ENCODE results near the gene FOXB1.

FOXB1 gene

GRCh38 chr15:59993950-59994401 is 10.1 kb upstream of the FOXB1 start:
- POLR2A ChIA-PET: no interaction called here
- CTCF ChIA-PET: interaction anchor here (1.7 to 1.8 kb wide), 2 partner anchors 10 to 76 kb away, joined by 4 to 6 read pairs; partner anchors contain the start of gene FOXB1
- TF ChIP-seq CTCF (IDR thresholded peaks at IDR 0.05; ENCODE audit: control extremely low read depth, extremely low read depth, low read depth, missing control alignments): no peak
- peak; percentile 25 for DNase-seq (ENCODE audit: extremely low spot score)

GRCh38 chr15:59994526-59994887 is 9.6 kb upstream of the FOXB1 start:
- ChIA-PET POLR2A (no interaction called here), CTCF (interaction anchor here (1.8 kb wide), 1 partner anchor 77 kb away, joined by 6 read pairs; no protein-coding TSS in a partner anchor)
- no peak for TF ChIP-seq CTCF (IDR thresholded peaks at IDR 0.05; ENCODE audit: control extremely low read depth, extremely low read depth, low read depth, missing control alignments)
- DNase-seq (ENCODE audit: extremely low spot score): no peak

GRCh38 chr15:59994888-59995557 is 9.1 kb upstream of the FOXB1 start:
- CTCF ChIA-PET: interaction anchor here (1.8 kb wide), 1 partner anchor 77 kb away, joined by 6 read pairs; no protein-coding TSS in a partner anchor
- POLR2A ChIA-PET: no interaction called here
- TF ChIP-seq CTCF (IDR thresholded peaks at IDR 0.05; ENCODE audit: control extremely low read depth, extremely low read depth, low read depth, missing control alignments): no peak
- peak; percentile 24 for DNase-seq (ENCODE audit: extremely low spot score)

- POLR2A ChIA-PET: no interaction called here
- CTCF ChIA-PET: no interaction called here
- no peak for TF ChIP-seq CTCF (IDR thresholded peaks at IDR 0.05; ENCODE audit: control extremely low read depth, extremely low read depth, low read depth, missing control alignments)
- peak; percentile 16 for DNase-seq (ENCODE audit: extremely low spot score)
Measured at GRCh38 chr15:59995568-59996297, 8.4 kb upstream of the FOXB1 start.

GRCh38 chr15:59996298-59997041 is 7.6 kb upstream of the FOXB1 start:
- DNase-seq (ENCODE audit: extremely low spot score): peak; percentile 20
- ChIA-PET CTCF (interaction anchor here (1.1 kb wide), 2 partner anchors 8 to 185 kb away, joined by 3 to 5 read pairs; no protein-coding TSS in a partner anchor), POLR2A (no interaction called here)
- TF ChIP-seq CTCF (IDR thresholded peaks at IDR 0.05; ENCODE audit: control extremely low read depth, extremely low read depth, low read depth, missing control alignments): no peak

GRCh38 chr15:59997070-59997701 is 6.9 kb upstream of the FOXB1 start:
- peak; percentile 78 for DNase-seq (ENCODE audit: extremely low spot score)
- CTCF ChIA-PET: interaction anchor here (1.1 to 1.2 kb wide), 4 partner anchors 9 to 184 kb away, joined by 3 to 5 read pairs (median 4); no protein-coding TSS in a partner anchor
- peak; percentile 39 for TF ChIP-seq CTCF (IDR thresholded peaks at IDR 0.05; ENCODE audit: control extremely low read depth, extremely low read depth, low read depth, missing control alignments)
- POLR2A ChIA-PET: no interaction called here
